ENCODE measurements around the gene C11orf58. TPM values are rescaled to one million over a fixed set of nuclear protein-coding genes. Genes with fewer than 3 reads are reported as not detected.

C11orf58 gene
- polyA plus RNA-seq, 3 donors: 44.8 to 102 (median 94.5) TPM

- Histone ChIP-seq H3K79me2 (ENCODE audit: insufficient read depth, low read length) (no peaks in the 10 kb centered on the region), H3K27ac (ENCODE audit: low read depth in 1 of 2, low read length in 2 of 2) (peak overlapping the region; percentile 79 to 94), H3K9ac (ENCODE audit: insufficient read depth, low read length, poor library complexity, severe bottlenecking) (peak overlapping the region; percentile 57), H4K20me1 (ENCODE audit: insufficient read depth, low read length) (no peaks in the 10 kb centered on the region), H3K4me1 (ENCODE audit: control insufficient read depth in 1 of 2, insufficient read depth in 2 of 2, low read length in 2 of 2) (peaks cover 53 to 69% of the 10 kb centered on the region in 2 donors), H3K27me3 (ENCODE audit: control insufficient read depth in 2 of 2, insufficient read depth in 2 of 2, low read length in 2 of 2) (no peaks in the 10 kb centered on the region), H3K4me2 (replicated peaks; ENCODE audit: extremely low read depth, low read length, poor library complexity, severe bottlenecking) (peak overlapping the region; percentile 65), H3K4me3 (replicated peaks in 1 of 3; ENCODE audit: low read depth in 2 of 3, low read length in 3 of 3) (peak overlapping the region in 1 of 3 experiments; percentile 61), H3K36me3 (replicated peaks in 1 of 2; ENCODE audit: control insufficient read depth in 1 of 2, insufficient read depth in 2 of 2, low read length in 2 of 2) (no peaks in the 10 kb centered on the region), H2AFZ (ENCODE audit: insufficient read depth, low read depth, low read length, poor library complexity, severe bottlenecking) (peak overlapping the region; percentile 67), H3K9me3 (replicated peaks in 1 of 2; ENCODE audit: control insufficient read depth in 1 of 2, insufficient read depth in 1 of 2, low read length in 2 of 2) (no peaks in the 10 kb centered on the region)
- Mint-ChIP-seq H3K4me1 (peaks cover 55% of the 10 kb centered on the region), H3K27me3 (ENCODE audit: low read depth in 3 of 3) (no peaks in the 10 kb centered on the region), H3K9me3 (no peaks in the 10 kb centered on the region), H3K4me3 (no peak overlapping the region), H3K36me3 (peaks cover 0 to 2% of the 10 kb centered on the region in 2 donors), H3K27ac (peak overlapping the region; percentile 89 to 97 (median 94))
- no peak for DNase-seq
- intact Hi-C loops (cut with micrococcal nuclease): no loop called here
- TF ChIP-seq CTCF (IDR thresholded peaks at IDR 0.05): no peak
- WGBS (ENCODE audit: insufficient coverage): 100% methylated on average over 9 of the region's 17 CpGs
Measured at GRCh38 chr11:16794047-16794818, 55.8 kb downstream of the C11orf58 start.

DNA sequence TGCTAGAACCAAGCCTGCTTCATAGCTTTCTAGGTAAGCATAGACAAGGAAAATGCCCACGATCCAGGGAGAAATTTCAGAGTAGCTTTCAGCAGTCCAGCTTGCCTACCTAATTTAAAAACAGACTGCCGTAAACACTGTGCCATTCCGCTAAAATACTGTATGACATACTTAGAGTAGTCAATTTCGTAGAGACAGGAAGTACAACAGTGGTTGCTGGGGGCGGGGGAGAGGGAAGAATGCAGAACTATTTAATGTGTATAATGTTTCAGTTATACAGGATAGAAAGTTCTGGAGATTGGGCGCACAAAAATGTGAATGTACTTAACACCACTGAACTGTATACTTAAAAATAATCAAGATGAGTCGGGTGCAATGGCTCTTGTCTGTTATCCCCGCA lies 56.7 kb downstream of the C11orf58 start:
- Mint-ChIP-seq H3K4me3 (peak overlapping the region; percentile 49 to 81), H3K27me3 (ENCODE audit: low read depth in 3 of 3) (no peaks in the 10 kb centered on the region), H3K27ac (peak overlapping the region; percentile 89 to 97 (median 94)), H3K9me3 (no peaks in the 10 kb centered on the region), H3K4me1 (peaks cover 50% of the 10 kb centered on the region), H3K36me3 (peaks cover 0 to 2% of the 10 kb centered on the region in 2 donors)
- H3K4me3 ChIP-seq (replicated peaks in 1 of 3; ENCODE audit: low read depth in 2 of 3, low read length in 3 of 3): peak overlapping the region in 2 of 3 experiments; percentile 8 to 61
- no peaks in the 10 kb centered on the region for H3K36me3 ChIP-seq (replicated peaks in 1 of 2; ENCODE audit: control insufficient read depth in 1 of 2, insufficient read depth in 2 of 2, low read length in 2 of 2)
- peak overlapping the region; percentile 57 for H3K9ac ChIP-seq (ENCODE audit: insufficient read depth, low read length, poor library complexity, severe bottlenecking)
- DNase-seq: peak; percentile 52 to 65 (median 58)
- TF ChIP-seq CTCF (IDR thresholded peaks at IDR 0.05): no peak
- no peaks in the 10 kb centered on the region for H3K9me3 ChIP-seq (replicated peaks in 1 of 2; ENCODE audit: control insufficient read depth in 1 of 2, insufficient read depth in 1 of 2, low read length in 2 of 2)
- peak overlapping the region; percentile 65 for H3K4me2 ChIP-seq (replicated peaks; ENCODE audit: extremely low read depth, low read length, poor library complexity, severe bottlenecking)
- WGBS (ENCODE audit: insufficient coverage): 0% methylated on average over 1 of the region's 8 CpGs
- peak overlapping the region; percentile 67 for H2AFZ ChIP-seq (ENCODE audit: insufficient read depth, low read depth, low read length, poor library complexity, severe bottlenecking)
- intact Hi-C loops (cut with micrococcal nuclease): no loop called here
- peak overlapping the region; percentile 79 to 94 for H3K27ac ChIP-seq (ENCODE audit: low read depth in 1 of 2, low read length in 2 of 2)
- H4K20me1 ChIP-seq (ENCODE audit: insufficient read depth, low read length): no peaks in the 10 kb centered on the region
- peaks cover 49 to 66% of the 10 kb centered on the region in 2 donors for H3K4me1 ChIP-seq (ENCODE audit: control insufficient read depth in 1 of 2, insufficient read depth in 2 of 2, low read length in 2 of 2)
- H3K27me3 ChIP-seq (ENCODE audit: control insufficient read depth in 2 of 2, insufficient read depth in 2 of 2, low read length in 2 of 2): no peaks in the 10 kb centered on the region
- no peaks in the 10 kb centered on the region for H3K79me2 ChIP-seq (ENCODE audit: insufficient read depth, low read length)

All from CD14-positive monocyte (primary cell).